ENCODE data around the gene TRAPPC3.

DNA sequence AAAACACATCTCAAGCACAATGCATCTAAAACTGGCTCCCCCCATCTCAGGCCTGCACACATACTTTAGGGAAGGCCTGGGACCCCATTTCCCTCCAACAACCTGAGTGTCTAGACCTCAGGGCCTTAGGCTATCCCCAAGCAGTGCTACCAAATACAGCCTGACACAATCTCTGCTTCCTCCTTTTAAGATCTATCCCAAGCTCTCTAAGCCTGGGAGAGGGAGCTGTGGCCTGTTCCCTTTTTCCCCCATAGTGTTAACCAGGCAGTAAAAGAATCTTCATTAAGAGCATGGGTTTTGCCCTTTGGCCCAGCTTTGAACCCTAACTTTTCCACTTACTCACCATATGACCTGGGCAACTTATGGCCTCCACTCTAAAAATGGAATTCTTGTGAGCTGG lies 13.5 kb downstream of the TRAPPC3 start:
- TF ChIP-seq GATA3 (IDR thresholded peaks at IDR 0.05; ENCODE audit: low read depth, low read length) (no peak), GATA2 (IDR thresholded peaks at IDR 0.05; ENCODE audit: low read depth, low read length) (no peak)
